Esophagus (tissue), 2 donors: Measurements from ENCODE around the gene EPN3. TPM values are rescaled to one million over a fixed set of nuclear protein-coding genes. Genes with fewer than 3 reads are reported as not detected.

Experiments used
- H3K27ac ChIP-seq, 2 donors: one replicate each; pipeline ENCODE4 v1.5.1; 2013; ENCODE audit warnings: low read depth in 2 of 2, mild to moderate bottlenecking in 2 of 2, inconsistent platforms in 1 of 2, low read length in 1 of 2, moderate library complexity in 1 of 2
- H3K27me3 ChIP-seq, 2 donors: one replicate each; pipeline ENCODE4 v1.6.1; 2013; ENCODE audit warnings: low read length in 2 of 2, control low read depth in 1 of 2, mild to moderate bottlenecking in 1 of 2; ENCODE audit not compliant: insufficient read depth in 2 of 2, control insufficient read depth in 1 of 2
- H3K36me3 ChIP-seq, 2 donors: one replicate each; pipeline ENCODE4 v1.6.1; 2013; ENCODE audit warnings: low read length in 1 of 2; ENCODE audit not compliant: control insufficient read depth in 2 of 2, insufficient read depth in 2 of 2
- H3K4me1 ChIP-seq, 2 donors: one replicate each; pipeline ENCODE4 v1.6.1; 2013; ENCODE audit warnings: low read length in 1 of 2; ENCODE audit not compliant: control insufficient read depth in 2 of 2, insufficient read depth in 2 of 2
- H3K4me3 ChIP-seq, 2 donors: one replicate each; pipeline ENCODE4 v1.5.1; 2013; ENCODE audit warnings: low read length in 2 of 2, mild to moderate bottlenecking in 2 of 2, low read depth in 1 of 2, moderate library complexity in 1 of 2
- H3K9me3 ChIP-seq, 2 donors: one replicate each; pipeline ENCODE4 v1.6.1; 2013; ENCODE audit warnings: mild to moderate bottlenecking in 2 of 2, low read depth in 1 of 2, low read length in 1 of 2, moderate library complexity in 1 of 2; ENCODE audit not compliant: control insufficient read depth in 2 of 2, insufficient read depth in 1 of 2
- WGBS, 2 donors: extraction: QIAGEN DNeasy Blood & Tissue Kit; methylation state at CpG; one replicate each; pipeline ENCODE4 v1.1.7; 2013; 5-methylcytosine and 5-hydroxymethylcytosine counted together
- polyA plus RNA-seq, 2 donors: library from polyadenylated mRNA; stranded (reverse); fragments of 200-250 nt; gene quantifications; one replicate each; pipeline ENCODE4 v1.2.3, GENCODE V29; 2013
- donor health status: healthy with polysubstance abuse.
- donor health status: Bipolar disorder and iron deficiency.

The EPN3 gene
- polyA plus RNA-seq, 2 donors: 40.5 to 59.8 TPM

DNA sequence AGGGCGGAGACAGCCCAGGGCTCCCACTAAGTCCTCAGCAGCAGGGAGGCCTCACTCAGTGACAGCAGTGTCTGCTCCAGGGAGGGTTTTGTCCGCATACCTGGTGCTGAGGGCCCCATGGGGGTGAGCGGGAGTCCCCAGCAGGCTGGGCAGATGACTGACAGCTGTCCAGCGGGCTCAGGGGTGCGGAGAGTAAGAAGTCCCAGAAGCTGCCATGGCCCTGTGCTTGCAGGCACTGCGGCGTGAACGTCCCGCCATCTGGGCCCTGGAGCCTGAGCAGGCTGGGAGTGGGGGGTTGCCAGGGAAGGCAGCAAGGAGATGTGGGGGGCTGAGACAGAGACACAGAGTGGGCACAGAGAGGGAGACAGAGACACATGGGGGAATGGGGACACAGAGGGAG is 48.1 kb downstream of the EPN3 start:
- Histone ChIP-seq H3K4me3 (no peak overlapping the region), H3K36me3 (no peaks in the 10 kb centered on the region), H3K27ac (no peak overlapping the region), H3K4me1 (no peaks in the 10 kb centered on the region), H3K27me3 (no peaks in the 10 kb centered on the region), H3K9me3 (no peaks in the 10 kb centered on the region)
- WGBS, 2 donors: 90 to 94% methylated on average over 9 of the region's 9 CpGs

DNA sequence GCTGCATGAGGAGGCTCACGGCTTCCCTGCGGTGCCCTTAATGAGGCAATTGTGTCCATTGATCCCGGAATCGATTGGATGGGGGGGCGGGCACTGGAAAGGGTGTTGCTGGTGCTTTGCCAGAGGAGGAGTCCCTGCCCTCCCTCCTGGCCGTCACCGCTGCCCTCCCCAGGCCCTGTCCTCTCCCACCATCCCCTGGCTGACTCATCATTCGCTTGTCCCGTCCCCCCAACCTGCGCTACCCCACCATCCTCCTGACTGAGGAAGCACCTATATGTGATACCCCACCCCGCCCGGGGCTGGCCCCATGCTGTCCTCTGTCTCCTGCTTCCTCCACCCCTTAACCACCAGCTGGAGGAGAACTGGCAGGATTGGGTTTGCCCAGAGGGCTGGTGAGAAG is 48.8 kb downstream of the EPN3 start:
- no peak overlapping the region for H3K27ac ChIP-seq
- H3K9me3 ChIP-seq: no peaks in the 10 kb centered on the region
- H3K4me1 ChIP-seq: no peaks in the 10 kb centered on the region
- H3K4me3 ChIP-seq: no peak overlapping the region
- no peaks in the 10 kb centered on the region for H3K36me3 ChIP-seq
- H3K27me3 ChIP-seq: no peaks in the 10 kb centered on the region
- 93 to 94% methylated on average over 10 to 12 of the region's 12 CpGs for WGBS, 2 donors

DNA sequence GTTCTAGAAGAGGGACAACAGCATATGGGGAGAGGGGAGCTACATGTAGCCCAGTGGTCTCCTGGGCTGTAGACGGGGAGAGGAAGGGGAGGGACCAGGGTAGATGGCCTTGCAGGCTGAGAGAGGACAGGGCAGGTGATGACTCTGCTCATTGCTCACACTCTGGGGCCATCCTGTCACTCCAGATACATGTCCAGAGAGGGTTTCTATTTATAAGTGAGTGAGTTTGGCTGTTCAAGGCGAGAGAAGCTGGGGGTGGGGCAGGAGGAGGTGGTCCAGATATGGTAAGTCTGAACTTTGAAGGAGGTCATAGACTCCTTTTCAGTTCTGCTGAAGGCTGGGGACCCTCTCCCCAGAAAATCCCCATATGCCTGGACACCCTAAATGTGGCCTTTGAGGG is 50.2 kb downstream of the EPN3 start:
- Histone ChIP-seq H3K27me3 (no peaks in the 10 kb centered on the region), H3K36me3 (no peaks in the 10 kb centered on the region), H3K27ac (no peak overlapping the region), H3K4me3 (no peak overlapping the region), H3K4me1 (no peaks in the 10 kb centered on the region), H3K9me3 (no peaks in the 10 kb centered on the region)
- WGBS, 2 donors: 81 to 90% methylated on average over 2 of the region's 2 CpGs

DNA sequence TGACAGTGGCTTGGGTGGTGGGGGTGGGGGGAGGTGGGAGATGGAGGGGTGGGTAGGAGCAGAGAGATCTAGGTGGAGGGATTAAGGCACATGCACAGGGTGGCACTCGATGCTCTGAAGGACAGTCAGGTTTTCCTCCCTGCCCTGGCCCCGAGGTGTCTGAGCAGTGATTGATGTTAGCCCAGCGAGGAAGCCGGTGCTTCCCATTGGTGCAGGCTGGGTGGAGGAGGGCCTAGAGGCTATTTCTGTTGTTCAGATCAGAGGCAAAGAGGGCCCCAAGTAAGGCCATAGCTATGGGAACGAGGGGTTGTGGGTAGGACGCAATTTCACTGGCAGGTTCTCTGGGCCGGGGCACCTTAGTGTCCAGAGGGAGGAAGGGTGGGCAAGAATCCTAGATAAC is 51.1 kb downstream of the EPN3 start:
- H3K27me3 ChIP-seq: no peaks in the 10 kb centered on the region
- 73 to 74% methylated on average over 7 of the region's 7 CpGs for WGBS, 2 donors
- H3K9me3 ChIP-seq: no peaks in the 10 kb centered on the region
- H3K27ac ChIP-seq: no peak overlapping the region
- H3K4me3 ChIP-seq: no peak overlapping the region
- H3K4me1 ChIP-seq: no peaks in the 10 kb centered on the region
- H3K36me3 ChIP-seq: no peaks in the 10 kb centered on the region

DNA sequence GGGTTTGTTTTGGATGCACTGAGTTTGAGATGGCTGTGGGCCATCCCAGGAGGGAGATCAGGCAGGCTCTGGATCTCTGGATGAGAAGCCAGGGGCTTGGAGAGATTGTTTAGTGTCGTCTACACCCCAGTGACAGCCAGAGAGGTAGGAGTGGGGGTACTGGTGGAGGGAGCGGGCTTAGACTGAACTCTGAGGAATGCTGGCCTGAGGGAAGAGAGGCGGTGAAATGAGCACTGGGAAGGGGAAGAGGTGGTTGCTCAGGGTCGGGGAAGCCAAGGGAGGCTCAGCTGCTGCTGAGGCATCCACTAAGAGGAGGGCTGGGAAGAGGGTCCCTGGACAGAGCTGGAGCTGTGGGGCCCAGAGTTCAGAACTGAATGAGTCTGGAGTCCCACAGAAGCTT is 51.6 kb downstream of the EPN3 start:
- WGBS, 2 donors: 69 to 82% methylated on average over 4 of the region's 4 CpGs
- H3K27me3 ChIP-seq: no peaks in the 10 kb centered on the region
- no peaks in the 10 kb centered on the region for H3K9me3 ChIP-seq
- H3K4me1 ChIP-seq: peaks cover 0 to 2% of the 10 kb centered on the region in 2 donors
- H3K27ac ChIP-seq: no peak overlapping the region
- no peak overlapping the region for H3K4me3 ChIP-seq
- H3K36me3 ChIP-seq: no peaks in the 10 kb centered on the region

DNA sequence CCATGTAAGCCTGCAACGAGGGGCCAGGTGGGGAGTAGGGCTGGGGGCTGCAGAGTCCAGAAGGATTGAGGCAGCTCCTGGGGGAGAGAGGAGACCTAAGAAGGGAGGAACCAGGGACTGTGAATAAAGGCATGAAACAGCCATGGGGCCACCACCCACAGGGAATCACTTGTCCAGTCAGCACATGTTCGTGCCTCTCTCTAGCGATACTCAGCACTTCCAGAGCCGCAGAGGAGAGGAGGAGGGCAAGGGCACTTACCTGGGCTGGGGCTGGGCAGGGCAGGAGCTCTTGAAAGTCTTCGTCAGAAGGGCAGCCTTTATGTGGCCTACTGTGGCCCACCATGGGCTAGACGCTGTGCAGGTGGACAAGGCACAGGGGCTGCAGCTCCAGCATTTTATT is 52.2 kb downstream of the EPN3 start:
- no peaks in the 10 kb centered on the region for H3K36me3 ChIP-seq
- H3K4me1 ChIP-seq: peaks cover 0 to 8% of the 10 kb centered on the region in 2 donors
- H3K27ac ChIP-seq: no peak overlapping the region
- no peaks in the 10 kb centered on the region for H3K9me3 ChIP-seq
- no peaks in the 10 kb centered on the region for H3K27me3 ChIP-seq
- H3K4me3 ChIP-seq: no peak overlapping the region
- 67 to 78% methylated on average over 6 of the region's 6 CpGs for WGBS, 2 donors

DNA sequence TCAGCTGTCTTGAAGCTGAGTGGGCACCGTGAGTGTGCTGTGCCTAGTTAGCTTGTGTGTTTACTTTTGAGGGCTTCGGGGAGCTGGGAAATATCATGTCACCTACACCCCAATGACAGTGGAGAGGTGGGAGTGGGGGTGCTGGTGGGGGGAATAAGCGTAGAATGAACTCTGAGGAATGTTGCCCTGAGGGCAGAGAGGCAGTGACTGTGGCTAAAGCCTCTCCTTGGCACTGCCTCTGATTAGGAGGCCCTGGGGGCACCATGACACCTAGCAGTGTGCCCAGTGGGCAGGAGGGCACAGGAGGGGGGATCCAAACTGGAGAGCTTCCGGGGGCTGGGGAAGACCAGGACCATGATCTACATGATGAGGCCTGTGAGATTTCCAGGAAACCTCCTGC is 52.8 kb downstream of the EPN3 start:
- H3K4me1 ChIP-seq: peaks cover 0 to 10% of the 10 kb centered on the region in 2 donors
- WGBS, 2 donors: 66 to 73% methylated on average over 4 of the region's 4 CpGs
- H3K9me3 ChIP-seq: no peaks in the 10 kb centered on the region
- no peak overlapping the region for H3K27ac ChIP-seq
- H3K36me3 ChIP-seq: no peaks in the 10 kb centered on the region
- H3K4me3 ChIP-seq: no peak overlapping the region
- H3K27me3 ChIP-seq: no peaks in the 10 kb centered on the region

DNA sequence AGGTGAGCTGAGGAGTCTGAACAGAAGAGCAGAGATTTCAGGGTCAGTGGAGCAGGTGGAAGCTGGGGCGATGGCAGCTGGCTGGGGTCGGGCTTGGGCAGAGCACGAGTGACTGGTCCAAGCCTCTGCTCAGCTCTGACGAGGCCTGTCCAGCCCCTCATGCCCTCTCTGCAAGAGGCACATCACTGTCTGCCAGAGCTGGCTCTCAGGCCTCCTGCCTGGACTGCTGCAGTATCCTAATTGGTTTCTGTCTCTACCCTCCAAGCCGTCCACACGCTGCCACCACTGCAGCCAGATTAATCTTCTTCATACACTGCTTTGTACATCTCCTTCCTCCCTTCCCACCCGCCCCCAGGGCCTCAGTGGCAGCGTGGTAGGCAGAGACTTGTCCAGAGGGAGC is 53.4 kb downstream of the EPN3 start:
- Histone ChIP-seq H3K27ac (no peak overlapping the region), H3K4me3 (no peak overlapping the region), H3K27me3 (no peaks in the 10 kb centered on the region), H3K4me1 (peaks cover 0 to 10% of the 10 kb centered on the region in 2 donors), H3K9me3 (no peaks in the 10 kb centered on the region), H3K36me3 (no peaks in the 10 kb centered on the region)
- 78 to 81% methylated on average over 8 of the region's 8 CpGs for WGBS, 2 donors

DNA sequence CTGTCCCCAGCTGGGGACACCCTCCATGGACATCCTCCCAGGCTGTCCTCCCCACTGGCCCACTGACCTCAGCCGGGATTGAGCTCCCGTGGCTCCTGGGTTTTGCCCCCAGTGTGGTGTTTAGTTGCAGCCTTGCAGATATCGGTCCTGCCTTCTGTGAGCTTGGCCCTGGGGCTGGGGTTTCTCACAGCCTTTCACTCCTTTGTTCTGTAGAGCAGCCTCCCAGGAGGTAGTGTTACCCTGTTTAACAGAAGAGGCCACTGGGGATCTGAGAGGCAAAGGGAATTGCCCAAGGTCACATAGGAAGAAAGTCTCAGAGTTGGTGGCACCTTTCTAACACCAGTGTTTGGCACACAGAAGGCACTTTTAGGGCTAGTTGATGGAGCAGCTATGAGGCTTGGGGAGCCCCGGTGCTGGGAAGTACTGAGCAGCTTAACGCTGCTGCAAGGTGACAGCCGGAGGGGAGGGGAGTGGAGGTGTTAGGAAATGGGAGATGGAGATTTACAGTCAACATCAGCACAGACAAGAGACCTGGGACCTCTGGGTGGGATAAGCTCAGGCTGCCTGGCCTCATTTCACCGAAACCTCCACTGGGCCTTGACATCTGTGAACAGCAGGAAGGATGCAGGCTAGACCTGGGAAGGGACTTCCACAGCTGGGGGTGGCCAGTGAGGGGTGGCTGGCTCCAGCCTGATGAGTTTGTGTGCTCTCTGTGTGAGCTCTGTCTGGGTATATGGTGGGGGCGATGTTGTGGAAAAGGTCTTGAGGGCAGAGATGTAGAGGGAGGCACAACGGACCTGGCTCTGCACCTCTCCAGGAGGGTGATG is 54.1 kb downstream of the EPN3 start:
- Histone ChIP-seq H3K27me3 (no peaks in the 10 kb centered on the region), H3K4me3 (no peak overlapping the region), H3K36me3 (no peaks in the 10 kb centered on the region), H3K4me1 (peaks cover 0 to 10% of the 10 kb centered on the region in 2 donors), H3K27ac (no peak overlapping the region), H3K9me3 (no peaks in the 10 kb centered on the region)
- WGBS, 2 donors: 85 to 90% methylated on average over 9 of the region's 9 CpGs

DNA sequence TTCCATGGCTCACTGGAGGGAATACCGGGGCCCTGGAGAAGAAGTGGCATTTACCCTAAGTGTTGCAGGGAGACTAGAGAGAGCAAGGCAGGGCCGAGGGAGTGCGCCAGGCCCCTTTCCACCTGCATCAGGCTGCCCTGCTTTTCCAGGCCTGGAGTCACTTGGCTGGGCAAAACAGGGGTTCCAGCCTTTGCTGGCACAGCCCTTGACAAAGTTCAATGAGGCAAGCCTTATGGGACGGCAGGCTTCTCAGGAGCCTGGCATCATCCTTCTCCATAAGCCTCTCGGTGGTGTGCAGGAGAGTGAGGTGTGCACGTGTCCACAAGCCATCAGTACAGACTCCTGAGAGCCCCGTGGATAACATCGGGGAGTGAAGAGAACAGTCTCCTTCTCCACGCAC is 55.0 kb downstream of the EPN3 start:
- no peak overlapping the region for H3K27ac ChIP-seq
- peaks cover 0 to 10% of the 10 kb centered on the region in 2 donors for H3K4me1 ChIP-seq
- H3K27me3 ChIP-seq: no peaks in the 10 kb centered on the region
- H3K36me3 ChIP-seq: no peaks in the 10 kb centered on the region
- no peak overlapping the region for H3K4me3 ChIP-seq
- 85 to 88% methylated on average over 9 of the region's 9 CpGs for whole genome bisulfite sequencing, 2 donors
- no peaks in the 10 kb centered on the region for H3K9me3 ChIP-seq
